ENCODE data around the gene FKBP4. TPM values are rescaled to one million over a fixed set of nuclear protein-coding genes. Genes with fewer than 3 reads are reported as not detected.

The FKBP4 gene
- polyA plus RNA-seq, 1 experiment = 34.1 TPM

DNA sequence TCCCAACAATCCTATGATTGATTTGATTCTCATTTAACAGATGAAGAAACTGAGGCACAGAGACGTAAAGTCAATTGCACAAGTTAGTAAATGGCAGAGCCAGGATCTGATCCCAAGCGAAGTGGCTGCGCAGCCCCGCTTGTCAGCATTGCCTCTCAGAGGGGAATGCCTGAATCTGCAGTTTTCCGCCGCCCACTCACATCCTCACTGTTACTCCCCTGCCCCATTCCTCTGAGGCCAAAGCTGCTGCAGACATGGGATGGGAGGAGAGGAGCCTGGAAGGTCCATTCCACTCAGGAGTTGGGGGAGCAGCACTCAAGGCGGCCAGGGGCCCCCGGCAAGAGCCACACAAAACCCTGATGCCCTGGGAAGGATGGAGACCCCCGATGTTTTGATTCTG, 39.0 kb downstream of the FKBP4 start:
- Histone ChIP-seq H3K27ac (ENCODE audit: low read depth, low read length) (no peak overlapping the region), H3K4me3 (ENCODE audit: low read depth, low read length) (no peak overlapping the region), H3K27me3 (ENCODE audit: control insufficient read depth, insufficient read depth, low read length) (no peaks in the 10 kb centered on the region), H3K9me3 (ENCODE audit: control insufficient read depth, insufficient read depth, low read length) (no peaks in the 10 kb centered on the region)
- CTCF ChIA-PET = interaction anchor here (1.6 to 2.7 kb wide), 4 partner anchors 12 to 208 kb away, joined by 4 to 9 read pairs (median 6); no protein-coding TSS in a partner anchor
- POLR2A ChIA-PET = no interaction called here
- no peak for DNase-seq (ENCODE audit: low read depth, low spot score)
- TF ChIP-seq, protein P1, sequence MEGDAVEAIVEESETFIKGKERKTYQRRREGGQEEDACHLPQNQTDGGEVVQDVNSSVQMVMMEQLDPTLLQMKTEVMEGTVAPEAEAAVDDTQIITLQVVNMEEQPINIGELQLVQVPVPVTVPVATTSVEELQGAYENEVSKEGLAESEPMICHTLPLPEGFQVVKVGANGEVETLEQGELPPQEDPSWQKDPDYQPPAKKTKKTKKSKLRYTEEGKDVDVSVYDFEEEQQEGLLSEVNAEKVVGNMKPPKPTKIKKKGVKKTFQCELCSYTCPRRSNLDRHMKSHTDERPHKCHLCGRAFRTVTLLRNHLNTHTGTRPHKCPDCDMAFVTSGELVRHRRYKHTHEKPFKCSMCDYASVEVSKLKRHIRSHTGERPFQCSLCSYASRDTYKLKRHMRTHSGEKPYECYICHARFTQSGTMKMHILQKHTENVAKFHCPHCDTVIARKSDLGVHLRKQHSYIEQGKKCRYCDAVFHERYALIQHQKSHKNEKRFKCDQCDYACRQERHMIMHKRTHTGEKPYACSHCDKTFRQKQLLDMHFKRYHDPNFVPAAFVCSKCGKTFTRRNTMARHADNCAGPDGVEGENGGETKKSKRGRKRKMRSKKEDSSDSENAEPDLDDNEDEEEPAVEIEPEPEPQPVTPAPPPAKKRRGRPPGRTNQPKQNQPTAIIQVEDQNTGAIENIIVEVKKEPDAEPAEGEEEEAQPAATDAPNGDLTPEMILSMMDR (IDR thresholded peaks at IDR 0.05; ENCODE audit: low read depth, low read length) = no peak

DNA sequence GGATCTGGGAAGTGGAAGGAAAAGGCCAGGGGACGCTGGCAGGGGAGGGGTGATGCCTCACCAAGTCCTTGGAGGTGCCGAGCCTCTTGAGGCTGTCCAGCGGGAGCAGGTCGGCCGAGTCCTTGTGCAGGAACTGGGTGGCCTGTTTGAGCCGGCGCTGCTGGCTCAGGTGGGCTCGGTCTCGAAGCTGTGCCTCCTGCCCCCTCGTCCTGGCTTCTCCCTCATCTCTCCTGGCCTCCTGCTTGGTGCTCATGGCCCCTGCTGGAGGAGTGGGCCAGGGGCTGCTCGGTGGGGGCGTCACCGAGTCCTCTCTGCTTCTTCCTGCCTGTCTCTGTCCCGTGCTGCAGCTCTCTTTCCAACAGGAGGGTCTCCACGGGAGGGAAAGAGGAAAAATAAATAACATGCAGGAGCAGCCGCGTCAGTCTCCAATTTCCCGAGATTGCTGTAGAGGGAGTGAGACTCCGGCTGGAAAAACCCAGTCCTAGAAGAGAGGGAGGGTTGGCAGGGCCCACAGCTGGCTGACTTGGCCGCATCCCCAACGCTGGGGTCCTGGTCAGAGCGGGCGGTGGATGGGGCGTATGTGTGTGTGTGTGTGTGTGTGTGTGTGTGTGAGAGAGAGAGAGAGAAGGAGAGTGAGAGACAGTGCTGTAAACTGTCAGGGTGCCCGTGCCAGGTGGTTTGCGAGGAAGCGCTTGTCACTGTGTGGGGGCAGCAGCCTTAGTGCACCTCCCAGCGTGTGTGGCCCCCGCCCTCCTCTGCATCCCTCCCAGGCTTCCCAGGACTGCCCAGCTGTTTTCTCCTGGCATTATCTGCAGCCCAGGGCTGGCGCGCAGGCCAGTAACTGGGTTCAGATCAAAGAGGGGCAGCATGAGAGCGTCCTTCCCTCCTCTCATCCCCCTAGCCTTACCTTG, 40.1 kb downstream of the FKBP4 start, which contains the start of gene NRIP2:
NRIP2 (minus strand) TSS at position 455 of the 911 bp plus-strand sequence; CDS start at position 403, 52 bp downstream.
- TF ChIP-seq, protein P1 (IDR thresholded peaks at IDR 0.05; ENCODE audit: low read depth, low read length) = peak; percentile 37
- CTCF ChIA-PET = interaction anchor here (0.6 to 2.3 kb wide), 8 partner anchors 11 to 207 kb away, joined by 3 to 6 read pairs (median 4); no protein-coding TSS in a partner anchor
- peak within 1 kb of the TSS; percentile 23 for H3K4me3 ChIP-seq (ENCODE audit: low read depth, low read length)

DNA sequence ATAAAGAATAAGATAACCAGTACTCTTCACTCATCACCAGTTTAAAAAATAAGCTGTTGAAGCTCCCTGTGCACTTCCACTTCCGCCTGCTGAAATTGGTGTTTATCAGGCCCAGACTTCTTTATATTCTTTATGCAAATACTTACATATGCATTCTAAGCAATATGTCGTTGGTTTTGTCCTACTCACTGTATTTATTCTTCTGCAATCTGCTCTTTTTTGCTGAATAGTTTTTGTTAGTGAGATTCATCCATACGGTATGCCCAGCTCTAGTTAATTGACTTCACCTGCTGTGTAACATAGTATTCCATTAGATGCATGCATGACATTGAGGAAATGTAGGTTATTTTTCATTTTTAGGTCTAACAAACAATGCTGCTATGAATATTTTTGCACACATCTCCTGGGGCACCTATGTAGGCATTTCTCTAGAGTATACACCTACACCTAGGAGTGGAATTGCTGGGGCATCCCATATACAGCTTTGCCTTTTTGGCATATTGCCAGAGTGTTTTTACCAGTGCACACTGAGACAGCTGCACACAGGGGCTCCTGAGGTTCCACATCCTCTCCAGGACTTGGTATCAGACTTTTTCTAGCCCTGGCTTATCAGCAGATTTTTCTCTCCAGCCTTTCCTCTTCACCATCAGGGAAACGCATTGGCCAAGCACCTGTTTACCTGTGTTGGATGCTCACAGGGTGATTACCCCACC, 41.1 kb downstream of the FKBP4 start:
- ChIA-PET POLR2A (interaction anchor here (0.6 kb wide), 1 partner anchor 15 kb away, joined by 3 read pairs; no protein-coding TSS in a partner anchor), CTCF (interaction anchor here (0.7 to 1.3 kb wide), 4 partner anchors 10 to 206 kb away, joined by 3 to 6 read pairs (median 4); no protein-coding TSS in a partner anchor)
- H3K4me3 ChIP-seq (ENCODE audit: low read depth, low read length) = no peak overlapping the region
- no peak overlapping the region for H3K27ac ChIP-seq (ENCODE audit: low read depth, low read length)
- no peaks in the 10 kb centered on the region for H3K9me3 ChIP-seq (ENCODE audit: control insufficient read depth, insufficient read depth, low read length)
- no peak for DNase-seq (ENCODE audit: low read depth, low spot score)
- TF ChIP-seq, protein P1 (IDR thresholded peaks at IDR 0.05; ENCODE audit: low read depth, low read length) = no peak
- no peaks in the 10 kb centered on the region for H3K27me3 ChIP-seq (ENCODE audit: control insufficient read depth, insufficient read depth, low read length)

More for the DNA sequence above, 40.1 kb downstream of the FKBP4 start, which contains the start of gene NRIP2:
- no peaks in the 10 kb centered on the region for H3K9me3 ChIP-seq (ENCODE audit: control insufficient read depth, insufficient read depth, low read length)
- no peak for DNase-seq (ENCODE audit: low read depth, low spot score)
- peak within 1 kb of the TSS; percentile 31 for H3K27ac ChIP-seq (ENCODE audit: low read depth, low read length)
- POLR2A ChIA-PET = interaction anchor here (0.7 to 0.8 kb wide), 3 partner anchors 11 to 37 kb away, joined by 3 to 4 read pairs (median 4); no protein-coding TSS in a partner anchor
- no peaks in the 10 kb centered on the region for H3K27me3 ChIP-seq (ENCODE audit: control insufficient read depth, insufficient read depth, low read length)

DNA sequence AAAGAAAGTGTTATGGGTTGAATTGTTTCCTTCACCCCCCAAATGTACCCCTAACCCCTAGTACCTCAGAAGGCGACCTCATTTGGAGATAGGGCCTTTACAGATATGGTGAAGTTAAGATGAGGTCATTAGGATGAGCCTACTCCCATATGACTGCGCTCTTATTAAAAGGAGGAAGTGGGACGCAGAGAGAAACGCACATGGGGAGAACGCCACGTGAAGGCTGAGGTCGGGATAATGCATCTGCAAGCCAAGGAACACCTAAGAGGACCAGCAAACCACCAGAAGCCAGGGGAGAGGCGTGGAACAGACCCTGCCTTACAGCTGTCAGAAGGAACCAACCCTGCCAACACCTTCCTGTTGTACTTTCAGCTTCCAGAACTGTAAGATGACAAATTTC, 41.8 kb downstream of the FKBP4 start:
- H3K9me3 ChIP-seq (ENCODE audit: control insufficient read depth, insufficient read depth, low read length) = no peaks in the 10 kb centered on the region
- ChIA-PET POLR2A (interaction anchor here (0.6 kb wide), 1 partner anchor 14 kb away, joined by 3 read pairs; no protein-coding TSS in a partner anchor), CTCF (interaction anchor here (1.3 to 2.7 kb wide), 2 partner anchors 18 to 205 kb away, joined by 3 to 12 read pairs; no protein-coding TSS in a partner anchor)
- DNase-seq (ENCODE audit: low read depth, low spot score) = no peak
- TF ChIP-seq, protein P1 (IDR thresholded peaks at IDR 0.05; ENCODE audit: low read depth, low read length) = no peak
- H3K27me3 ChIP-seq (ENCODE audit: control insufficient read depth, insufficient read depth, low read length) = no peaks in the 10 kb centered on the region
- H3K27ac ChIP-seq (ENCODE audit: low read depth, low read length) = no peak overlapping the region
- no peak overlapping the region for H3K4me3 ChIP-seq (ENCODE audit: low read depth, low read length)

Measured in AG04450 (cell line).